Hepatocyte (in vitro differentiated cells): ENCODE data around the gene SNTG2.

Experiments
- EZH2 ChIP-seq: fragments of 200-600 bp; sonication (generic); IDR thresholded peaks from 2 replicates; pipeline ENCODE4 v1.6.1; 2016; ENCODE audit warnings: antibody characterized with exemption, mild to moderate bottlenecking, borderline replicate concordance
- EZH2phosphoT487 ChIP-seq: fragments of 200-600 bp; sonication (generic); IDR thresholded peaks from one replicate; pipeline ENCODE4 v1.6.1; 2018; ENCODE audit warnings: antibody characterized with exemption, mild to moderate bottlenecking, low read depth, moderate library complexity; ENCODE audit not compliant: unreplicated experiment, severe bottlenecking
- TF ChIP-seq, protein P1 (sequence below): fragments of 200-600 bp; sonication (generic); IDR thresholded peaks from 2 replicates; pipeline ENCODE4 v1.5.1; 2016; ENCODE audit warnings: antibody characterized with exemption, mild to moderate bottlenecking; ENCODE audit not compliant: poor library complexity

DNA sequence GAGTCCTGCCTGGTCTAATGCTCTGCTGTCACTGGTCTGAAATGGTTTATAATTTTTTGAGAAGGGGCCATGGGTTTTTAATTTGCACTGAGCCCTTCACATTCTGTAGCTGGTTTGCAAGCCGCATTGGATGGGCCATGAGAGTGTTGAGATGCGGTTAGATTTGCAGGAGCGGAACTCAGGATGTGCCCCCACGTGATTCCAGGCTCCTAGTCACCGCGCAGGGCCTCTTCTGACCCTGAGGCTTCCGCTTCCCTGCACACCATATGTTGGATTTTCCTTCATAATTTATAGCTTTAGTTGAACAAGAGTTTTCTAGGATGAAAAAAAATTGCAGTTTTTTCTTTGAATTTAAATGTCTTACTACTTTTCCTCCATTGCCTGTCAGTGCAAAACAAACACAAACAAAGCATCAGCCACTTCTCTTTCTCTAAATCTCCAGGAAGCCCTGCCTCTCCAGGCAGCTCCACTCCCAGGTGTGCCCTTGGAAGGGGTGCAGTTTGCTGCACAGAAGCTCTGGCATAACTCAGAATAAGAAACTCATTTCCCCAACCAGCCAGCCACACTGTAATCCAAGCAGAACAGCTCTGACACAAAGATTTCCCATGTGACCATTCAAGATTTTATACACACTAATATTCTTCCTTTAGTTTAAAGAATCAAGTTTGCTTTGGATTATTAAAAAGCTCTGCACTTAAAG lies 444.2 kb downstream of the SNTG2 start:
- TF ChIP-seq, protein P1, sequence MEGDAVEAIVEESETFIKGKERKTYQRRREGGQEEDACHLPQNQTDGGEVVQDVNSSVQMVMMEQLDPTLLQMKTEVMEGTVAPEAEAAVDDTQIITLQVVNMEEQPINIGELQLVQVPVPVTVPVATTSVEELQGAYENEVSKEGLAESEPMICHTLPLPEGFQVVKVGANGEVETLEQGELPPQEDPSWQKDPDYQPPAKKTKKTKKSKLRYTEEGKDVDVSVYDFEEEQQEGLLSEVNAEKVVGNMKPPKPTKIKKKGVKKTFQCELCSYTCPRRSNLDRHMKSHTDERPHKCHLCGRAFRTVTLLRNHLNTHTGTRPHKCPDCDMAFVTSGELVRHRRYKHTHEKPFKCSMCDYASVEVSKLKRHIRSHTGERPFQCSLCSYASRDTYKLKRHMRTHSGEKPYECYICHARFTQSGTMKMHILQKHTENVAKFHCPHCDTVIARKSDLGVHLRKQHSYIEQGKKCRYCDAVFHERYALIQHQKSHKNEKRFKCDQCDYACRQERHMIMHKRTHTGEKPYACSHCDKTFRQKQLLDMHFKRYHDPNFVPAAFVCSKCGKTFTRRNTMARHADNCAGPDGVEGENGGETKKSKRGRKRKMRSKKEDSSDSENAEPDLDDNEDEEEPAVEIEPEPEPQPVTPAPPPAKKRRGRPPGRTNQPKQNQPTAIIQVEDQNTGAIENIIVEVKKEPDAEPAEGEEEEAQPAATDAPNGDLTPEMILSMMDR = no peak
- TF ChIP-seq EZH2 (no peak), EZH2phosphoT487 (no peak)
